IMR-90 (cell line): Measurements from ENCODE around the gene NPFFR2.

Experiments
- CEBPB ChIP-seq: IDR thresholded peaks from 2 replicates; pipeline ENCODE4 v1.6.1; 2012; ENCODE audit warnings: low read depth, low read length, improper control_type of control experiment
- MAFK ChIP-seq: IDR thresholded peaks from 2 replicates; pipeline ENCODE4 v1.6.1; 2012; ENCODE audit warnings: low read depth, low read length, improper control_type of control experiment
- POLR2A ChIP-seq: IDR thresholded peaks from 2 replicates; pipeline ENCODE4 v1.6.1; 2012; ENCODE audit warnings: mild to moderate bottlenecking, low read depth, low read length
- RAD21 ChIP-seq: IDR thresholded peaks from 2 replicates; pipeline ENCODE4 v1.6.1; 2012; ENCODE audit warnings: low read length, improper control_type of control experiment
- RCOR1 ChIP-seq: IDR thresholded peaks from 2 replicates; pipeline ENCODE4 v1.6.1; 2012; ENCODE audit warnings: mild to moderate bottlenecking, low read length, improper control_type of control experiment; ENCODE audit not compliant: insufficient replicate concordance
- SMC3 ChIP-seq: fragments of 150-350 bp; IDR thresholded peaks from 2 replicates; pipeline ENCODE4 v1.6.1; 2016; ENCODE audit warnings: low read depth, mild to moderate bottlenecking, antibody characterized with exemption, low read length, moderate library complexity
- TF ChIP-seq, protein P1 (sequence below): conservative IDR thresholded peaks from 2 replicates; pipeline ENCODE4 v1.5.1; 2012; ENCODE audit warnings: mild to moderate bottlenecking, low read depth, low read length, improper control_type of control experiment

DNA sequence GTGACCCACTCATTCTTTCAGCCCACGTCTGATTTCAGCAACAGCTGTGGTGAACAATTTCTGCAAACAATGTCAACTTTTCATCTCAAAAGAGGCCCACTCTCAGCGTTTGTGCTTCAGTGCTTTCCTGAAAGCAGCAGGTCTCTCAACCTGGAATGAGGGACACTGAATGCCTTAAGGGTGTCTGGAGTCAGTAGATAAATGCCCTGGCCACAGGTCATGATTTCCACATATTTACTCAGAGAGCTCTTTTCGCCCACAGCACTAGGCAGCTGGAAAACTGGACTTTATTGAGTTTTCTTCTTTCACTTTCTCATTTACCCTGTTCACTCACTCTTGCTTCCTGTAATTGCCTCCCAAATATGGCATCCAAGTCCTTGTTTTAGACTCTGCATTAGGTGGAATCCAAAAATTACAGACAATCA lies 52.8 kb downstream of the NPFFR2 start:
- TF ChIP-seq, protein P1, sequence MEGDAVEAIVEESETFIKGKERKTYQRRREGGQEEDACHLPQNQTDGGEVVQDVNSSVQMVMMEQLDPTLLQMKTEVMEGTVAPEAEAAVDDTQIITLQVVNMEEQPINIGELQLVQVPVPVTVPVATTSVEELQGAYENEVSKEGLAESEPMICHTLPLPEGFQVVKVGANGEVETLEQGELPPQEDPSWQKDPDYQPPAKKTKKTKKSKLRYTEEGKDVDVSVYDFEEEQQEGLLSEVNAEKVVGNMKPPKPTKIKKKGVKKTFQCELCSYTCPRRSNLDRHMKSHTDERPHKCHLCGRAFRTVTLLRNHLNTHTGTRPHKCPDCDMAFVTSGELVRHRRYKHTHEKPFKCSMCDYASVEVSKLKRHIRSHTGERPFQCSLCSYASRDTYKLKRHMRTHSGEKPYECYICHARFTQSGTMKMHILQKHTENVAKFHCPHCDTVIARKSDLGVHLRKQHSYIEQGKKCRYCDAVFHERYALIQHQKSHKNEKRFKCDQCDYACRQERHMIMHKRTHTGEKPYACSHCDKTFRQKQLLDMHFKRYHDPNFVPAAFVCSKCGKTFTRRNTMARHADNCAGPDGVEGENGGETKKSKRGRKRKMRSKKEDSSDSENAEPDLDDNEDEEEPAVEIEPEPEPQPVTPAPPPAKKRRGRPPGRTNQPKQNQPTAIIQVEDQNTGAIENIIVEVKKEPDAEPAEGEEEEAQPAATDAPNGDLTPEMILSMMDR: no peak
- TF ChIP-seq CEBPB (no peak), RCOR1 (no peak), MAFK (no peak), RAD21 (no peak), POLR2A (no peak), SMC3 (no peak)
